Stomach (tissue), 9 donors: ENCODE data around the gene SLC26A2. TPM values are rescaled to one million over a fixed set of nuclear protein-coding genes. Genes with fewer than 3 reads are reported as not detected.

ENCODE experiments used
- DNase-seq, 2 donors: peaks; one replicate each; pipeline versions ENCODE4 v3.0.0 to v3.0.0-alpha.2; 2013 to 2019
- H3K27ac ChIP-seq, 5 donors: fragments of 200-600 bp in 4 of 5; sonication (generic) in 4 of 5; one replicate each; pipeline ENCODE4 v1.5.1; 2013 to 2019; ENCODE audit warnings: mild to moderate bottlenecking in 1 of 5, moderate library complexity in 1 of 5
- H3K27me3 ChIP-seq, 3 donors: fragments of 200-600 bp; sonication (generic); one replicate each; pipeline ENCODE4 v1.5.1; 2017 to 2019; ENCODE audit warnings: mixed run types in 1 of 3
- H3K36me3 ChIP-seq, 4 donors: fragments of 200-600 bp; sonication (generic); 1 replicate in 3 of 4; 2 replicates in 1 of 4; pipeline ENCODE4 v1.5.1; 2016 to 2019
- H3K4me1 ChIP-seq, 4 donors: fragments of 200-600 bp; sonication (generic); one replicate each; pipeline ENCODE4 v1.5.1; 2016 to 2019
- H3K4me3 ChIP-seq, 4 donors: fragments of 200-600 bp; sonication (generic) in 3 of 4; one replicate each; pipeline ENCODE4 v1.5.1; 2016 to 2019; ENCODE audit warnings: mild to moderate bottlenecking in 1 of 4
- H3K9me3 ChIP-seq, 4 donors: fragments of 200-600 bp; sonication (generic); one replicate each; pipeline ENCODE4 v1.5.1; 2016 to 2019
- CTCF ChIP-seq, 7 experiments: fragments of 450-650 bp in 4 of 7; fragments of 200-600 bp in 3 of 7; sonication (generic) in 3 of 7; IDR thresholded peaks; one replicate each; pipeline ENCODE4 v1.5.1; 2016 to 2019; ENCODE audit warnings: antibody characterized with exemption in 7 of 7, control low read depth in 2 of 7, mild to moderate bottlenecking in 1 of 7
- EP300 ChIP-seq: sonication (generic); formaldehyde crosslinking; IDR thresholded peaks from one replicate; pipeline ENCODE4 v1.6.1; 2017; ENCODE audit warnings: antibody characterized with exemption
- POLR2A ChIP-seq, 4 donors: fragments of 450-650 bp; IDR thresholded peaks; one replicate each; pipeline ENCODE4 v1.6.1; 2016; ENCODE audit warnings: antibody characterized with exemption in 4 of 4, control low read depth in 2 of 4, mild to moderate bottlenecking in 1 of 4, moderate library complexity in 1 of 4
- POLR2AphosphoS5 ChIP-seq, 3 donors: sonication (generic); formaldehyde crosslinking; IDR thresholded peaks; one replicate each; pipeline ENCODE4 v1.6.1; 2016; ENCODE audit warnings: antibody characterized with exemption in 3 of 3
- WGBS, 5 donors: extraction: QIAGEN DNeasy Blood & Tissue Kit in 3 of 5; methylation state at CpG; one replicate each; pipeline versions ENCODE4 v1.1.5 to v1.1.7; 2013 to 2018; 5-methylcytosine and 5-hydroxymethylcytosine counted together
- intact Hi-C: fragments of 100-400 bp; cut with DNase I; formaldehyde crosslinking; loops from one replicate; pipeline ENCODE4 v1.15.1; 2023; ENCODE audit warnings: low total_unique reads
- polyA plus RNA-seq, 3 donors: library from polyadenylated mRNA; stranded (reverse); fragments of 200-250 nt; gene quantifications; one replicate each; pipeline ENCODE4 v1.2.3, GENCODE V29; 2013
- total RNA-seq, 5 donors: library from RNA; depleted of rRNA; stranded (reverse); fragments of >200 nt; gene quantifications; one replicate each; pipeline versions ENCODE4 v1.1.0 to v1.2.3, GENCODE V29; 2014 to 2016
- donor health status: healthy with polysubstance abuse.
- donor health status: Bipolar disorder and iron deficiency.
- donor health status: healthy.

Gene SLC26A2
- total and polyA plus RNA-seq, 8 donors: 0.81 to 135 (median 7.5) TPM

- TF ChIP-seq POLR2AphosphoS5 (IDR thresholded peaks at IDR 0.05) (no peak), CTCF (IDR thresholded peaks at IDR 0.05) (no peak), POLR2A (IDR thresholded peaks at IDR 0.05) (no peak), EP300 (no peak)
- no peak overlapping the region for H3K27ac ChIP-seq
Measured at GRCh38 chr5:149938279-149938678, 22.3 kb upstream of the SLC26A2 start.

GRCh38 chr5:149938791-149939358 lies 21.7 kb upstream of the SLC26A2 start:
- H3K4me3 ChIP-seq: no peak overlapping the region
- no peak for DNase-seq
- WGBS, 5 donors: 77 to 84% (median 77%) methylated on average over 6 of the region's 6 CpGs
- intact Hi-C loops: no loop called here
- H3K27me3 ChIP-seq: no peaks in the 10 kb centered on the region
- TF ChIP-seq POLR2AphosphoS5 (IDR thresholded peaks at IDR 0.05) (no peak), CTCF (IDR thresholded peaks at IDR 0.05) (no peak), POLR2A (IDR thresholded peaks at IDR 0.05) (no peak), EP300 (no peak)
- H3K27ac ChIP-seq: no peak overlapping the region
- peaks cover 0 to 9% (median 2%) of the 10 kb centered on the region in 4 donors for H3K4me1 ChIP-seq
- H3K36me3 ChIP-seq: no peaks in the 10 kb centered on the region
- H3K9me3 ChIP-seq: no peaks in the 10 kb centered on the region

More at GRCh38 chr5:149938279-149938678, 22.3 kb upstream of the SLC26A2 start:
- Histone ChIP-seq H3K36me3 (no peaks in the 10 kb centered on the region), H3K27me3 (peaks cover 0 to 1% (median 0%) of the 10 kb centered on the region in 3 donors), H3K9me3 (no peaks in the 10 kb centered on the region), H3K4me3 (no peak overlapping the region), H3K4me1 (peaks cover 0 to 9% (median 2%) of the 10 kb centered on the region in 4 donors)
- WGBS, 5 donors: 34 to 44% (median 36%) methylated on average over 2 of the region's 2 CpGs
- DNase-seq: peak in 1 of 2 donors; percentile 40
- intact Hi-C loops: no loop called here

- Histone ChIP-seq H3K4me3 (no peak overlapping the region), H3K27me3 (no peaks in the 10 kb centered on the region), H3K27ac (no peak overlapping the region), H3K4me1 (peaks cover 0 to 9% (median 2%) of the 10 kb centered on the region in 4 donors), H3K36me3 (no peaks in the 10 kb centered on the region), H3K9me3 (no peaks in the 10 kb centered on the region)
- TF ChIP-seq POLR2A (IDR thresholded peaks at IDR 0.05) (no peak), CTCF (IDR thresholded peaks at IDR 0.05) (no peak)
- DNase-seq: no peak
- intact Hi-C loops: no loop called here
- WGBS, 5 donors: 60 to 74% (median 66%) methylated on average over 6 of the region's 6 CpGs
Measured at GRCh38 chr5:149939546-149939945, 21.0 kb upstream of the SLC26A2 start.

- Histone ChIP-seq H3K9me3 (no peaks in the 10 kb centered on the region), H3K27ac (no peak overlapping the region), H3K36me3 (no peaks in the 10 kb centered on the region), H3K4me1 (peaks cover 0 to 9% (median 2%) of the 10 kb centered on the region in 4 donors), H3K4me3 (no peak overlapping the region), H3K27me3 (no peaks in the 10 kb centered on the region)
- no peak for DNase-seq
- WGBS, 5 donors: 80 to 94% (median 81%) methylated on average over 9 of the region's 9 CpGs
- TF ChIP-seq POLR2A (IDR thresholded peaks at IDR 0.05) (no peak), CTCF (IDR thresholded peaks at IDR 0.05) (no peak), EP300 (no peak), POLR2AphosphoS5 (IDR thresholded peaks at IDR 0.05) (no peak)
- intact Hi-C loops: no loop called here
Measured at GRCh38 chr5:149940077-149940574, 20.4 kb upstream of the SLC26A2 start.
